Stimulated activated CD8-positive, alpha-beta memory T cell treated with anti-CD3 and anti-CD28 coated beads, Interleukin-15, amount 100 ng/mL, for 48 hours (primary cell): ENCODE results near the gene FLT3.
"Not testable (repeated sequence)": the region's sequence is repeated elsewhere in the genome, so short reads cannot be mapped to it uniquely, and the experiment has no call there.

Source experiments
- DNase-seq, 2 donors: peaks; one replicate each; pipeline ENCODE4 v3.0.0-alpha.2; 2020; ENCODE audit warnings: low read depth in 2 of 2

FLT3 gene

DNA sequence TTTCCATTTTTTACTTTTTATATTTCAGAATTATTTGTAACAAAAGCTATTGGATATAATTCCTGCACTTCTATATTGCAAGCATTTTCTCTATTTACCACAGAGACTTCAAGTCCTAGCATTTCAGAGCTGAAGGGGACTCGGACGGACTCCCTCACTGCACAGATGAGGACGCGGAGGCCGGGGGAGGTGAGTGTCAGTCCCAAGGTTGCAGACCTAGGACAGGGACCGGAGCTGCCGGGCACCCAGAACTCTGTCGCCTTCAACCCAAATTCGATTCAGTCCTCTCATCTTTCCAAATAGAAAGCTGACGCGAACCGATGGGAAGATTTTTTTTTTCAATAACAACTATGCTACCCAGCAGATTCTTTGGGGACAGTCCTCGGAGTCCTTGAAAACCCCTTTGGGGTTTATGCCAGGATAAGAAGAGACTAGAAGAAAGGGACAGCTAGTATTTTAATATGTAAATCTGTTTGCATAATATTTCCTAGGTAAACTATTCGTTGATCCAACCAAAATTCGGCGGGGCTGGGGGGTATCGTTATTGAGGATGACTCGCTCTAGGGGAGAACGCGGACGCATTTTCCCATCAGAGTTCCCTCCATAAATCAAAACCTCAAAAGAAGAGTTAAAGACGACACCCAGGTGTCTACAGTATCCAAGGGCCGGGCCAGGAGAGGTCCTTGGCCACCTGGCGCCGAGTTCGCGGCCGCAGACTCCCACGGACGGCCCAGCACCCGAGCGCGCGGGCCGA is 803 bp downstream of the FLT3 start:
- DNase-seq: no peak

DNA sequence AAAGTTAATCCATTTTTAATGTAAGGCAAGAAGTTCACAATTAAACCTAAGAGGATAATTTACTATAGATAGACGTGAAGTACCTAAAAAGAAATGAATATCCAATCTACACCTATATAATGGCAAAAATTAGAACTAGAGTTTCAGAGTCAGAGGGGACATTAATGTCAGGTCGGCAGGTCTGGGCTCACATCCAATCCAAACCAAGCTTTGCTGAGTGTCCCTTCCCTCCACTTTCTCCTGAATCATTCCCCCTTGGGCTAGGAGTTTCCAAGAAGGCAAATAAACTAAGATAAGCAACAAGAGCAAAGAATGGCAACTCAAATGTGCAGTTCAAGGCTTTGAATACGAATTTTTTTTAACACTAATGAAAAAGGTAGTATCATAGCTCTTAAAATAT is 2.9 kb downstream of the FLT3 start:
- DNase-seq: no peak

DNA sequence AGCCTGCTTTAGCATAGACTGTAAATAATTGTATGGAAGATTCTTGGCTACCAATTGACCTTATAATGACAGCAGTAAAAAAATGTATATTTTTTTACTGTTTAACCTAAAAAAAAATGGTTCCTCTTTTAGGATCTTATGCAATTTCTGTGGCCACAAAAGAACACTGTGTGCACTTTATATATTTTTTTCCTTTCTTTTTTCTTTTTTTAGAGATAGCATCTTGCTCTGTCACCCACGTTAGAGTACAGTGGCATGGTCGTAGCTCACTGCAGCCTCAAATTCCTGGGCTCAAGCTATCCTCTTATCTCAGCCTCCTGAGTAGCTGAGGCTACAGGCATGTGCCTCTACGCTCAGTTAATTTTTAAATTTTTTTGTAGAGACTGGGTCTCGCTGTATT is 6.1 kb downstream of the FLT3 start:
- DNase-seq: no peak

DNA sequence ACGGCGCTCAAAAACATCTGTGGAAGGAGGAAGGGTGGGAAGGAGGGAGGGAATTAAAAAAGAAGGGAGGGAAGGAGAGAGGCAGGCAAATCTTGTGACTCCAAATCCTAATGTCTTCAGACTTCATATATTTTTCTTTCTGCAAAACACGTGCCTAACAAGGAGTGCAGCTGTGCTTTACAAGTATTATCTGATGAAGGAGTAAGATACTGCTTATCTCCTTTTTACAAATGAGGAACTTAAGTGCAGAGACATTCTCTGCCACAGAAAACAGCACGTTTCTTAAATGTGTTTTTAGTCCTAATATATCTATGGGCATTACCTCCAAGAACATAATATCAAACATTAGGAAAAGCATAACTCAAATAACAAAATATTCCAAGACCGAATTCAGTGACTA is 6.5 kb downstream of the FLT3 start:
- no peak for DNase-seq

DNA sequence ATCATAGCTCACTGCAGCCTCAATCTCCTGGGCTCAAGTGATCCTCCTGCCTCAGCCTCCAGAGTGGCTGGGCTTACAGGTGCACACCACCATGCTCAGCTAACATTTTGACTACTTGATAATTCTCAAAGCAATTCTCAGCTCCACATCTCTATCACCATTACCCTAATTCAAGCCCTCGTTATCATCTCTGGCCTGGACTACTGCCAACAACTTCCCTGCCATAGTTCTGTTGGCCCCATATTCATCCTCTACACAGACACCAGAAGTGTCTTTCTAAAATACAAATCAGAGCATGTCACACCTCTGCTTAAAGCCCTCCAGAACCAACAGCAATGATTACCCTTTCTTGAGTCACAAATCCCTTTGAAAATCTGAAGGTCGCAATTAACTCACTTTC is 7.9 kb downstream of the FLT3 start:
- no peak for DNase-seq

DNA sequence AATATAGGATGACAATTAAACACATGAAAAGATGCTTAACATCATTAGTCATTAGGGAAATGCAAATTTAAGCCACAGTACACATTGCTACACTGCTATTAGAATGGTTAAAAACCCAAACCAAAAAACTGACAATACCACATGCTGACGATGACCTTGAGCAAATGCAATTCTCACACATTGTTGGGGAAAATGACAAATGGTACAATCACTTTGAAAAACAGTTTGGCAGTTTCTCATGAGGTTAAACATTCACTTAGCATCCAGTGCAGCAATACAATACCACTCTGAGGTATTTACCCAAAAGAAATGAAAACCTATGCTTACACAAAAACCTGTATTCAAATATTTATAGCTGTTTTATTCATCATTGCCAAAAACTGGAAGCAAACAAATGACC is 11.3 kb downstream of the FLT3 start:
- DNase-seq: no peak

DNA sequence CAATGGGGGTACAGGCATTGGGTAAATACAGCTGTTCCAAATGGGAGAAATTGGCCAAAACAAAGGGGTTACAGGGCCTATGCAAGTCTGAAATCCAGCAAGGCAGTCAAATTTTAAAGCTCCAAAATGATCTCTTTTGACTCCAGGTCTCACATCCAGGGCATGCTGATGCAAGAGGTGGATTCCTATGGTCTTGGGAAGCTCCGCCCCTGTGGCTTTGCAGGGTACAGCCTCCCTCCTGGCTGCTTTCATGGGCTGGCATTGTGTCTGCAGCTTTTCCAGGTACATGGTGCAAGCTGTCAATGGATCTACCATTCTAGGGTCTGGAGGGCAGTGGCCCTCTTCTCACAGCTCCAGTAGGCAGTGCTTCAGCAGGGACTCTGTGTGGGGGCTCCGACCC is 22.6 kb downstream of the FLT3 start:
- not testable (repeated sequence) for DNase-seq

DNA sequence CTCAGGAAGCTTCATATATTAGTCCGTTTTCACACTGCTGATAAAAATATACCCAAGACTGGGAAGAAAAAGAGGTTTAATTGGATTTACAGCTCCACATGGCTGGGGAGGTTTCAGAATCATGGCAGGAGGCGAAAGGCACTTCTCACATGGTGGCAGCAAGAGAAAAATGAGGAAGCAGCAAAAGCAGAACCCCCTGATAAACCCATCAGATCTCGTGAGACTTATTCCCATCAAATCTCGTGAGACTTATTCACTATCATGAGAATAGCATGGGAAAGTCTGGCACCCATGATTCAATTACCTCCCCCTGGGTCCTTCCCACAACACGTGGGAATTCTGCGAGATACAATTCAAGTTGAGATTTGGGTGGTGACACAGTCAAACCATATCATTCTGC is 23.1 kb downstream of the FLT3 start:
- DNase-seq: no peak

DNA sequence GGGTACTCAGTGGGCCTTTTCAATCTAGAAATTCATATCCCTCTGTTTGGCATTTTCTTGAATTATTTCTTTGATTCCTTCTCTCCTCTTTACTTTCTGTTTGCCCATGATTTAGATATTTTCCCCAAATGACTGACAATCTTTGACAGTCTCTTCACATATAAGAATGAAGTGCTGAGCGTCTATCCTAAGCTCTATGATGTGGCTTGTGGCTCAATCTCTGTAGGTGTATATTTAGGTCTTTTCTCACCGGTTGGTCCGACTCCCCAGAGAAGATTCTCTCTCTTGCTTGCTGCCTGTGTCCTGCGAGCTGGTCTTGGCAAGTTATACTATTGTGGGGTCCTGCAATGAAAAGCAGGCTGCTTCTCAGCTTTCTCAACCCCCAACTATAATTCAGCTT is 29.0 kb downstream of the FLT3 start:
- DNase-seq: no peak

DNA sequence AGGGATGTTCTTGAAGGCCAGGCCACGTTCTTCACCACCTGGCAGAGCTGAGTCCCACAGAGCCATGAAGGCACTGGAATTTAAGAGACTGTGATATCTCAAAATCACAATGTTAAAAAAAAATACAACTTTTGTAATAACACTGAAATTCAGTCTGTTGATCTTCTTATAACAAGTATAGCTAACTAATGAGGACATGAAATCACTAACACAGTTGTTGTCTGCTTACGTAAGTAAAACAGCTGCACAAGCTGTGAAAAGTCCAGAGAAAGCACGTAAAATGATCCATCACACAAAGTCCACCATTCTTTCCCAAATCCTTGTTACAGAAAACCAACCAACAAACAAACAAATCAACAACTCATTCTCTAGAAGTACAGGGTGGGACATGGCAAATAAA is 32.9 kb downstream of the FLT3 start:
- DNase-seq: no peak

DNA sequence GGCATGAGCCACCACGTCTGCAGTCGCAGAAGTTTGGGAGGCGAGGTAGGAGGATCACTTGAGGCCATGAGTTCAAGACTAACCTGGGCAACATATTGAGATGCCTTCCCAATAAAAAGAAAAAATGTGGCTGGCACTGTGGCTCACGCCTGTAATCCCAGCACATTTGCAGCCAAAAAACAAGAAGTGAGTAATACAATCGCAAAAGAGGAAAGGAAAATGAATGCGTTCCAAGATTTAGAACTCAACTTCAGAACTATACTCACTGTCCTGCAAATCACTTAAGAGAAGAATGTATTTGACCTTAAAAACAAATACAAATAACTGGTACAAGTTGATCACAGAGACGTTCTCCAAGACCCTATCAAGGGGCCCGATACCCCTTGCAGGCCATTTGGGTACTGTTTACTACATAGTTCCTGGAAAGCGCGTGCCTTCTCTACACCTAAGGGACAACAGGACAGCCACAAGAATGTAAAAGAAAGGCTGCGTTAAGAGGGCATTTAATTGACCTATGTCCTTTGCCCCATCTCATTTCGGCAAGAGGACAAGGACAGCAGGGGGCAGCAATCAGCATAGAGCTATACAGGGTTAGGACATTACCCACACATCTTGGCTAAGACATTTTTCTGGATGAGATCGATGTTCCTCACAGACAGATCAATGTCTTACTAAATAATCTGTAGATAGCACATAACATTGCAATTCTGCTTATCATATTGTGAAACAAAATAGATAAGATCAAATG is 41.3 kb downstream of the FLT3 start:
- DNase-seq: peak; percentile 6 to 13

DNA sequence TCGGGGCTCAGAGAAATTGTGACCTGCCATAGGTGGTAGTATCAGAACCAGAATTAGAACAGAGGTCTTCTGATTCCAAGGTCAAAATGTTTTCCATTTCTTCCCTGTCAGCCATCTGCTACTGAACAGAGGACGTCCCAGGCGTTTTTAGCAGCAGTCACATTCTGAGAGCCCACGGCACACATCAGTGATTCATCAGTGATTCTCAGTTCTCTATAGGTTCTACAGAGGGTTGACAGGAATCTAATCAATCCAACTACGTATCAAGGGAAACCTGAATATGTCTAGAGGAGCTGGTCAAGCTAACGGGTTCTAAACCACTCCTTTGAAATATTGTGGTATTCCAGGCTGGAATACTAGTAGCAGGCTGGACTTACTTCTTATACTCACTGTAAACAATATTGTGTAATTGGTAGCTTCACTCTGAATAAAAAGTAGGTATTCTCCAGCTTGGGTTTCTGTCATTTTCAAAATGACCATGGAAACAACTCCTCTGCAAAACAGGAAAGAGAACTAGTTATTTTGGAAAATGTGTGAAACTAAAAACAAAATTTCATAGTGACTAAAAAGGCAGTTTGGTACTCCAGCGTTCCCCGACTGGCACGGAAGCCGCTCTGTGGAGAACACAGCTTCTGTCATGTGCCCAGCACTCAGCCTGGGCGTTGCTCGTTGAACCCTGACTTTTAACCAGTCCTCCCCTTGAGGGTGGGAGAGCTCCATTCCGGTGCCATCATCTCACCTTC is 43.2 kb downstream of the FLT3 start:
- no peak for DNase-seq

DNA sequence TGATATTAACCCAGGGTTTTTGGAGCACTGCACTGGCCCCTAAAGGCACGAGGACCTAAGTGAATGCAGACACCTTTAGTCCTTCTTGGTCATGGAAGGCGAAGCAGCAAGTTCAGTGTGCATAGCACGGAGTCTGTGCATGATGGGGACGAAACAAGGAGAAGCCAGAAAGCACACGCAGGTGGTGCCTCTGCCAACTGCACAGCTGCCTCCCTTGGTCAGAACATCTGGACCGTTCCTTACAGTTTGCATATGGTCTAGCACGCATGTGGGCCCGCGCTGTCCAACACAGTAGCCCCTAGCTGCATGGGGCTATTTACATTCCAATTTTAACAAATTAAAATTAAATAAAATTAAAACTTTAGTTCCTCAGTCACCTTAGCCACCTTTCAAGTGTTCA is 44.0 kb downstream of the FLT3 start:
- DNase-seq: no peak

DNA sequence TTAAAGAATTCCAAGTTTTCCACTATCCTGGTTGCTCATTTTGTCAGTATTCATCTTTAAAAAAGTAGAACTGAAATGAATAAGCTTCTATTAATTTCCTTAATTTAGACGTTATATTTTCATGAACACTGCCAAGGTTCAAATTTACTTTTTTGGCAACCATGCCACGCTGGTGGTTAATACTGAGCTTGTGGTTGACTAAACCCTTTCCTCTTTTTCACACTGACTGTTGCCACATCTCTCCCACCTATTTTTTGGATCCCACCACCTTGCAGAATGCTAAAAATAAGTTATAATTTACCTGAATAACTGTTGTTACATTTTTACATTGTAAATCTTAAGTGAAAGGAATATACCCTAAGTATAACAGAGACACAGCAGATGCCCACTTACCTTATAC is 45.0 kb downstream of the FLT3 start:
- no peak for DNase-seq

DNA sequence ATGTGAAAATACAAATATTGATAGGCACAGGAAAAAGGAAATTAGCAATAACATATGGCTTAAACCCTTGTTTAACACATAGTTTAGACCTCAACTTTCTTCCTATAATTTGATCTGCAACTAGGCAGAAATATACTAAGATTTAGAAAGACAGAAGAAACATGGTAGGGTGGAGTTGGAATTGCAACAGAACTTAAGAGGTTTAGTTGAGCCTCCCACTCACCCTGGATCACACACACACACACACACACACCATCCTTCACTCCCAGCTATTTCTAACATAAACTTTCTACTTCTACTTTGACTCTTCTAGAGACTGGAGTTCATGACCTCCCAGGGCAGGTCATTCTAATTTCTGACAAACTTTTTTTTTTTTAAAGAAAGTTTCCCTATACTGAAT is 47.4 kb downstream of the FLT3 start:
- no peak for DNase-seq

DNA sequence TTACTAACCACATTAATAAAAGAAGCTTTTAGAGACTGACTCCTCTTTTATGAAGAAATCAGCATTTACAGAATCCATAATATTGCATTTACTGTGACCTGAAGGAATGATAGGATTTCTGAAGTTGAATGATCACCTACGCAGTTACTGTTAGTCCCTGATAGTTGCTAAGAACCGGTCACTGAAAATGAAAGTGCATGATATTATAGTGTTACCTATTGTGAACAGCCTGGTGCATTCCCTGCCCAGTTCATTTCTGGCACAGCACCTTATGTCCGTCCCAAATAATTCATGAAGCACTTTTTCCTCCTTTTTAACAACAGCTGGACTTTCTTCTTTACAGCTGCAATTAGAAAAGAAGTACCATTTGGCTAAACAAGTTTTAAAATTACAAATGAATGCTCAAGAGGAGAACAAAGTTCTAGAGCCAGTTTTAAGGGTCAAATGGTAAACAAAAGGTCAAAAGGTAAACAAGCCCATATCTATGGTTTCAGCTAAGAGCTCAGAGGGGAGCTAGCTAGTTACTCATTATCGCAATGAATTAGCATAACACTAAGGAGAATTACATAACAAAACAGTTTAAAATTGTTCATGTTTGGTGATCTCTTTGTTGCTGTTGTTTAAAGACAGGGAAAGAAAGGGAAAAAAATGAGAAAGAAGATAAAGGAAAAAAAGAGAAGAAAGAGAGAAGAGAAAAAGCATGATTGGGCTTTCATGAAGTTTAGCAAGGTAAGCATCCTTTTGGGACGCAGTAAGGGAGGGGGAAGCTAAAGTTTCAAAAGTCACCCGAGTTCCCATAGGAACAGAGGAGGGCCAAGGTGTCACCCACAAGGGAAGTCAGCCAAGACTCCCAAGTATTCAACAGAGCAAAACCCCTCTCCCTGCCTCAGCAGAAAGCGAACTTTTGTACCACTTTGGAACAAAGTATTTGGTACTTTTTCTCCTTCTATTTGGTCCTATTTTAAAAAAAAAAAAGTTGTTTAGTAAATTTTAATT is 50.2 kb downstream of the FLT3 start:
- no peak for DNase-seq

DNA sequence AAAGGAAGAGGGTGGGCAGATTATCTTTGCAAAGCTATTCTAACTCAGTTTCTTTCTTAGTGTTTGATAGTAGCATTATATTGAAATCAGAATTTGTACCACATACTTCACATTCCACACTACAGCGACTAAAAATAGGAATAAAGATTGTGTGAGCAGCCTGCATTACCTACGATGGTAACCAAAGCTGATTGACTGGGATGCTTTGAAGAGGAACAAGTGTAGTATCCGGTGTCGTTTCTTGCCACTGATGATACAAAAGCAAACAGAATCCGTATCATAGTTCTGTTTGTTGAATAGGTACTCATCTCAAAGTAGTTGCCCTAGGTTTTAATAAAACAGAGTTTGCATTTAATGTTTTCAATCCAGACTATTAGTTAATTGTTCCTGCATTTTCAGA is 51.2 kb downstream of the FLT3 start:
- no peak for DNase-seq

DNA sequence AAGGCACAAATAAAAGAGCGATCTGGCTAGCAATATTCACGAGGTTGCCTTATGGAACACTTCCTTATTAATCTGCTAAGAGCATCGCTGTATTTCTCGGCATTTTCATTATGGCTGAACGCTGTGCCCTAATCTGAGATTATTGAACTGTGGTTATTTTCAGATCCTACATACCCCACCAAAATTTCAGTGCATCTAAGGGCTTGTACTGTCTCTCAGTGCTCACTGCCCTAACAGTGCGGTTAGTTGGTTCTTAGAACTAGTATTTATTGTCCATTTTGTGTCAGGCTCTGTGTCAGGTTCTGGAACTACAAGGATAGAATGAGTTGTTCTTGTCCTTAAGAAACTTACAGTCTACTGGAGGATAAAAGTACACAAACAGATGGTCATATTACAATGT is 51.6 kb downstream of the FLT3 start:
- no peak for DNase-seq

DNA sequence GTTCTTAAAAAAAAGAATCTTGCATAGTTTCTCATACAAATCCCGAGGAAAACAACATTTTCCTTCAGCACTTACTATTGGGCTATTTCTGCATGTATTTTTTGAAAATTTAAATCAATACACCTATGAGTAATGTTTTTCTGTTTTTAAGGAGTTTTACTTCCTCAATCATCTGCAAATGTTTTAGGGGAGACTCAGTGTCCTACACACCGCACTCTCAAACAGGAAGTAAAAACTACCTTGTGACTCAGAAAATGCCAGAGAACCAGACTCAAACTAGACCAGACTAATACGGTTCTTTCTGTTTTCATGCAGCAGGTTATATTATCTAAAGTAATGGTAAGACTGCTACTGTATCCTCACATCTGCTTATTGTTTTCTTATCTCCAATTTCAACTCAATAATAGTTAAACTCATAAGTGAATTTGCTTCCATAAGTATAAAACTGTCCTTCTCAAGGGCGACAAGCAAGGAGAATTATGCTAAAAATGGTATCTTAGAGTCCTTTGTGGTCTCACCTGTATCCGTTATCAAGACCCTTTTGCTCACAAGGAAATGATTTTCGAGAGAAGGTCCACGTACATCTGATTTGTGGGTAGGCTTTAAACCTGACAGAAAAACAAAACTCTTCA is 52.5 kb downstream of the FLT3 start:
- DNase-seq: no peak

DNA sequence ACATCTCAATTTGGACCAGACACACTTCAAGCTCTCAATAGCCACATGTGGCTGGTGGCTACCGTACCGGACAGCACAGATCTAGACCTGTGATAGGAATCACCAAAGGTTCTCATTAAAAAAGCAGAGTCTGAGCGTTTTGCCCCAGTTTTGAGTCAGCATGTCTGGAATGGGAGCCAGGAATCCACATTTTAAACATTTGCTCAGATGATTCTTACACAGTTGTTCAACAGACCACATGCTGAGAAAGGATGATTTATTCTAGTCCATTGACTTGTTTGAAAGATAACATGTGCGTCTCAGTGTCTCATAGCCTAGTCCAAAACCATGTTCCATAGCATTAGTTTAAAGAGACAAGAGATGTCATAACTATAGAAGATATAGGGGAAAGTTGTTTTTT is 53.4 kb downstream of the FLT3 start:
- DNase-seq: no peak

DNA sequence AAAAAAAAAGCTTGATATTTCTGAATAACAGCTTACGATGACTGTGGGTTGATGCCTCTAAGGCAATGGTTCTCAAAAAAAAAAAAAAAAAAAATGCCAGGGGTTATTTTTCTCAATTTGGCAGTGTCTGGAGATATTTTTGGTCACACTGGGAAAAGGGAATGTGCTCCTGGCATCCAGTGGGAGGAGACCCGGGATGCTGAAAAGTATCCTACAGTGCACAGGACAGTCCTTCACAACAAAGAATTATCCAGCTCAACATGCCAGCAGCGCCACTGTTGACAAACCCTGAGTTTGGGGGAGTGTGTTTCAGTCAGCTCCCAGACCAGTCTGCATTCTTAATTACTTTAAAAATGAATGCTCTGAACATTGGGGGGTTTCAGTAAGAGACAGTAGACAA is 54.5 kb downstream of the FLT3 start:
- DNase-seq: no peak
